HG02840 (cell line): ENCODE data around the gene C14orf132.

Source experiments
- ATAC-seq: cut with Tn5 transposase; IDR thresholded peaks from one replicate; pipeline ENCODE4 v1.9.1; 2021; ENCODE audit warnings: mild to moderate bottlenecking, moderate library complexity, moderate number of reproducible peaks; ENCODE audit not compliant: unreplicated experiment, low FRiP score

C14orf132 gene

DNA sequence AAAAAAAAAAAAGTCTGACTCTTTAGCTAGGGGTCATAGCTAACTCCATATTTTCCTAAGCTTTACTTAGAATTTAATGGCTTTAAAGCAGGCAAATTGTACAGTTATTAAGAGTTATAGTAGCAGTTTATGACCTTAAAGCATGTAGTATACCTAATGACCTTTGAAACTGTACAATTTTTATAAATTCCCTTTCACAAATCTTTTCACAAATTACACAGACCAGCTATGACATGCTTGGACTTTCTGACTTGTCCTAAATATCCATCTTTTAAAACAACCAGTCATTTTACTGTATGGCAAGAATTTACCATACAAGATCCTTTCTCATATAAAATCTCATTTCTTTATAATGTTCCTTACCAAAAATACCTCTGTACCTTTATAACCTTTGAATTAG, 74.8 kb downstream of the C14orf132 start:
- no peak for ATAC-seq

- no peak for ATAC-seq
These were observed 78.1 kb downstream of the C14orf132 start for GRCh38 chr14:96117101-96117897.

GRCh38 chr14:96117960-96118359, 78.8 kb downstream of the C14orf132 start:
- ATAC-seq, result no peak

GRCh38 chr14:96118391-96118790, 79.2 kb downstream of the C14orf132 start:
- no peak for ATAC-seq

DNA sequence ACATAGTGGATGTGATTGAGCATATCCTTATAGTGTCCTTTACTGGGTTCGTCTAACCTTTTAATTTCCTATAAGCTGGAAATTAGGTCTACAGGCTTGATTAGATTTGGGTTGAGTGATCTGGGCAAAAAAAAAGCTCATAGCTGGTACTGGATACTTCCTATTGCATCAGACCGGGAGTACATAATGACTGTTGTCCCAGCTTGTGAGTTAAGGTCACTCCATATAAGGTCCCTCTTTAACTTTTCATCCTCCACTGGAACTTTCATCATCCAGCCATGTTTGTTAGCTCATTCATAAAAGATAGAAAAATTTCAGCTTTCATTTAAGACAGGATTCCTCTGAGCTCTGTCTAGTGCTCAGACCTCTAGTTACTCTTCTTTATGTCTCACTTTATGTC, 80.8 kb downstream of the C14orf132 start:
- ATAC-seq, result no peak

GRCh38 chr14:96120392-96120791, 81.2 kb downstream of the C14orf132 start:
- ATAC-seq, result no peak

GRCh38 chr14:96120941-96121340, 81.8 kb downstream of the C14orf132 start:
- no peak for ATAC-seq

- no peak for ATAC-seq
These were observed 82.7 kb downstream of the C14orf132 start for GRCh38 chr14:96121660-96122395.

- ATAC-seq, result no peak
These were observed 83.3 kb downstream of the C14orf132 start for GRCh38 chr14:96122496-96122895.

DNA sequence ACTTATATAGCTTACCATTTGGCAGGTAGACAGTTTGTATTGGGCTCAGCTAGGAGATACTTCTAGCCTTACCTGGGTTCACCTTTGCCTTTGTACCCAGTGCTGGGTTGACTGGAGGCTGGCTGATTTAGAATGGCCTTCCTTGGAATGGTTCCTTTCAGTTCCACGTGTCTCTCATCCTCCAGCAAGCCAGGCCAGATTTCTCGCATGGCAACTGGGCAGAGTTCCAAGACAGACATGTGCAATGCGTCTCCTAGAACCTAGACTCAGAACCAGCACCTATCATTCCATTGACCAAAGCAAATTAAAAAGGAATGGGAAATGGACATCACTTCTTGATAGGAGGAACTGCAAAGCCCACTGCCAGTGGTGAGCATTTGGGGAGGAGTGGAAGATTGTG, 86.4 kb downstream of the C14orf132 start:
- ATAC-seq, result no peak

GRCh38 chr14:96126339-96126782, 87.2 kb downstream of the C14orf132 start:
- no peak for ATAC-seq

GRCh38 chr14:96126783-96127271, 87.7 kb downstream of the C14orf132 start:
- no peak for ATAC-seq

- ATAC-seq, result no peak
These were observed 90.1 kb downstream of the C14orf132 start for GRCh38 chr14:96129128-96129736.

DNA sequence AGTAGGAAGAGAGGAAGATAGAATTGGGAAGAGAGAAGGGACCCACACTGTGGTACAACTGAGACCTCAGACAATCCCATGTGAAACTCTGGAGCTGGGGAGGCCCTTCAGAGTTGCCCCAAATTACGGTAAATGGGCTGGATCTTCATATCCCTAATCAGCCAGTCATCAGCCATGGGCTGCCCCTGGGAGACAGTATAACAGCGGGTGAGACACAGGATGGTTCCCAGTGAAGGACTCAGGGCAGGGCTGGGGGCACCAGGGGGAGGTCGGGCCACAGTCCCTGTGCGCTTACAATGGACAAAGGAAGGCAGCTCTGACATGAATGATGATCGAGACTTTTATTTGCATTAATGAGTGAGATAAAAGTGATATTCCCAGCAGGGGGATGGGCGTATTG, 91.2 kb downstream of the C14orf132 start:
- no peak for ATAC-seq

DNA sequence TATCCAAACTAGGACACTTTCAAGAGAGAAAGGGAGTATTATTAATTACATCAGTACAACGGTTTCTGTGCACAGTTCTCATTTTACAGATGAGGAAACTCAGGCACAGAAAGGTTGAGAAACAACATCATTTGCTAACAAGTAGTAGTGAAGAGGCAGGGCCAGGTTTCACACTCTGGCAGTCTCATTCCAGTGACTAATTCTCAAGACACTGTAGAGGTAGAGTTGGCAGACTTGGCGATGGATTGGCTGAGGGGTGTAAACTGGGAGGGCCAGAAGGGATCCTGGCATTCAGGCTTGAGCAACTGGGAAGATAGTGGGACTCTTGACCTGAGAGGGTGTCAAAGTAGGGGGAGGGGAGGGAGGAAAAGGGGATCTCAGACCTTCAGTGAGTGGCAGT, 91.7 kb downstream of the C14orf132 start:
- ATAC-seq, result no peak

DNA sequence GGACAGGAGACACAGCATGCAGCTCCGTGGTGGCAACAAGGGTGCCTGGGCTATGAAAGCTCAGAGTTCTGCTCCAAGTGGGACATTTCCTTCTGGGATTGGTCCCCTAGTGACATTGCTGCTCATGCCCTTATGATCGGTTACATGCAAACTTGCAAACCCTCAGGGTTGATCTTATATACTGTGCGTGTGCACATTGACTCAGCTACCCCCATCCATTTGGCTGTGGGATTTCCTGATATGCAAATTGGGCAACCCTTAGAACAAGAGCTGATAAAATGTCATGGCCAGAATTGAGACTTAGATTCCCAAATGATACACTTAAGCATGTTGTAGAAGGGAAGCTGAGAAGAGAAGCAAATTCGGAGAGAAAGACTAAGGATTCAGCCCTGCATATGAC, 92.7 kb downstream of the C14orf132 start:
- no peak for ATAC-seq

- no peak for ATAC-seq
These were observed 95.3 kb downstream of the C14orf132 start for GRCh38 chr14:96134508-96134907.

DNA sequence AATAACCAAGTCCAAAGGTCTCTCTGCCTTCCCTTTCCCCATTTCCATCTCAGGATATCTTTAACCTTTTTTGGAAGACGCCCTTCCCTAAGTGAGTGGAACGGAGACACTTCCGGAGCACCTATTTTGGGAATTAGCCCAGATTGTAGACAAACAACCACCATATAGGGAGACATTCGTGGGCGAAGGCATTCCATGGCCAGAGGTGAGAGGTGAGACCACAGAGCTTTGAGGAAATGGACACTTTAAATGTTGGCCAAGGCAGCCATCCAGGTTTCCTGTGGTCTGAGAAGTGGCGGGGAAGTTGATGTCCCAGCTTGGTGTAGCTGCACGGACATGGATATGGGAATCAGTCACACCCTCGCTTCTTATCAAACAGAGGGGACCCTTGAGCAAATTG, 96.1 kb downstream of the C14orf132 start:
- ATAC-seq, result no peak

DNA sequence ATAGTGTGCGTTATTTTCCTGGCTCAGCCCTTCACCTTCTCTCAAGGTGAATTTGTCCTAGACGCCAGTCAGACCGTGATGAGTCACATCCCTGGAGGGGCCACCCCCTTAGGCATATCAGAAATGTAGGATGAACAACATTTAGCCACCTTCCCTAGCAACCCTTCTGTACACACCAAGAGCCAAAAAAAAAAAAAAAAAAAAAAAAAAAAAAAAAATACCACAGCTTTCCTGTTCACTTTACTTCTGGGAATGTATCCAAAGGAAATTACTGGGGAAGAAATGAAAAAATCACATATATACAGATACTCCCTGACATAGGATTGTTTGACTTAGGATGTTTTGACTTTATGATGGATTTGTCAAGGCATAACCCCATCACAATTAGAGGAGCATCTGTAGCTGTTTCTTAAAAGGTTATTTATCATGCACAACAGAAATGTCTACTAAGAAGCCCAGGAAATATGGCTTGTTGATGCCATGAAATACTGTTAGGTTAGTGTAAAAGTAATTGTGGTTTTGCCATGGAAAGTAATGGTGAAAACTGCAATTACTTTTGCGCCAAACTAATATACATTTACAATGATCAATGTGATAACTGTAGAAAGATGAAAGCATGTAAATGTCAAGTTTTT, 97.3 kb downstream of the C14orf132 start:
- ATAC-seq, result no peak

DNA sequence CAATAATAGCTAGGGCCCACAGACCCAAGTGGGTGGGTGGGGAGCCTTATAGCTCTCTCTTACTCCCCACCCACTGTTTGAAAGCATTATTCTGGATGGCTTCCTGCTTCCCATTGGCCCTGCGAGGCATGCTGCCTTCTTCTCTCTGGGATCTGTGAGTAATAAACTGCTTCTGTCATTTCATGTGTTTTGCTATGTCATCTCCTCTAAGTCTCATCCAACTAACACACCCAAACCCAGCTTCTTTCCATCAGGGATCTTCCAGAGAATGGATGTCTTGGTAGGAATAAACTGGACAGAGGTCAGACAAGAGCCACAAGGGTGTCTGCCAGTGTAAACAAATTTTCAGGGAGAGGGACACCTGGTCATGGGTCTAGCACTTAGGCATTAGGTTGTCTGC, 99.1 kb downstream of the C14orf132 start:
- no peak for ATAC-seq

- ATAC-seq, result no peak
These were observed 100.0 kb downstream of the C14orf132 start for GRCh38 chr14:96139169-96139568.
